Small intestine (tissue), 7 donors: Measurements from ENCODE around the gene ITGB5. TPM values are rescaled to one million over a fixed set of nuclear protein-coding genes. Genes with fewer than 3 reads are reported as not detected.

Experiments used
- DNase-seq, 2 donors: peaks; one replicate each; pipeline versions ENCODE4 v3.0.0 to v3.0.0-alpha.2; 2013
- FAIRE-seq: peaks from 2 replicates; lab custom pipeline; 2012; peaks lifted over from hg19 to GRCh38; lab: Jason Lieb, UNC
- H3K27ac ChIP-seq, 3 donors: one replicate each; pipeline ENCODE4 v1.5.1; 2013; ENCODE audit warnings: low read length in 2 of 3, mild to moderate bottlenecking in 2 of 3, control low read depth in 1 of 3, inconsistent platforms in 1 of 3, low read depth in 1 of 3, moderate library complexity in 1 of 3
- H3K27me3 ChIP-seq, 3 donors: one replicate each; pipeline ENCODE4 v1.6.1; 2013; ENCODE audit warnings: low read length in 3 of 3, inconsistent platforms in 1 of 3; ENCODE audit not compliant: control insufficient read depth in 3 of 3, insufficient read depth in 3 of 3
- H3K36me3 ChIP-seq, 3 donors: one replicate each; pipeline ENCODE4 v1.6.1; 2013; ENCODE audit warnings: low read length in 3 of 3, inconsistent platforms in 1 of 3, low read depth in 1 of 3, mild to moderate bottlenecking in 1 of 3, moderate library complexity in 1 of 3; ENCODE audit not compliant: control insufficient read depth in 3 of 3, insufficient read depth in 2 of 3
- H3K4me1 ChIP-seq, 3 donors: one replicate each; pipeline ENCODE4 v1.6.1; 2013; ENCODE audit warnings: low read length in 2 of 3, inconsistent platforms in 1 of 3, low read depth in 1 of 3, mild to moderate bottlenecking in 1 of 3, moderate library complexity in 1 of 3; ENCODE audit not compliant: control insufficient read depth in 3 of 3, insufficient read depth in 2 of 3
- H3K4me3 ChIP-seq, 3 donors: one replicate each; pipeline ENCODE4 v1.5.1; 2013; ENCODE audit warnings: low read length in 3 of 3, control low read depth in 1 of 3, inconsistent platforms in 1 of 3, low read depth in 1 of 3, mild to moderate bottlenecking in 1 of 3, moderate library complexity in 1 of 3
- H3K9me3 ChIP-seq, 2 donors: one replicate each; pipeline ENCODE4 v1.6.1; 2013; ENCODE audit warnings: low read depth in 1 of 2, low read length in 1 of 2; ENCODE audit not compliant: control insufficient read depth in 2 of 2, insufficient read depth in 1 of 2
- WGBS, 3 donors: extraction: QIAGEN DNeasy Blood & Tissue Kit; methylation state at CpG; one replicate each; pipeline ENCODE4 v1.1.7; 2013; 5-methylcytosine and 5-hydroxymethylcytosine counted together
- polyA plus RNA-seq, 4 donors: library from polyadenylated mRNA; stranded (reverse) in 3 of 4; unstranded in 1 of 4; fragments of 200-250 nt in 3 of 4; fragments of 120-200 nt in 1 of 4; gene quantifications; one replicate each; pipeline versions ENCODE4 v1.2.1 to v1.2.3, GENCODE V29; 2013
- donor health status: healthy with polysubstance abuse.
- donor health status: control.
- donor health status: control.
- donor health status: Bipolar disorder and iron deficiency.
- donor health status: healthy.

Gene ITGB5
- polyA plus RNA-seq, 4 donors, result 9.4 to 74.3 (median 21.9) TPM

- H3K27me3 ChIP-seq, result no peaks in the 10 kb centered on the region
- 84 to 93% (median 86%) methylated on average over 9 of the region's 9 CpGs for WGBS, 3 donors
- H3K4me3 ChIP-seq, result no peak overlapping the region
- H3K27ac ChIP-seq, result no peak overlapping the region
- FAIRE-seq (no peak), DNase-seq (no peak)
- H3K4me1 ChIP-seq, result no peaks in the 10 kb centered on the region
- peaks cover 3 to 52% (median 34%) of the 10 kb centered on the region in 3 donors for H3K36me3 ChIP-seq
- no peaks in the 10 kb centered on the region for H3K9me3 ChIP-seq
These were observed 20.8 kb upstream of the ITGB5 start for GRCh38 chr3:124907957-124908356.

GRCh38 chr3:124904835-124905492 is 17.8 kb upstream of the ITGB5 start:
- DNase-seq (no peak), FAIRE-seq (no peak)
- Histone ChIP-seq H3K4me3 (no peak overlapping the region), H3K27me3 (no peaks in the 10 kb centered on the region), H3K9me3 (no peaks in the 10 kb centered on the region), H3K27ac (no peak overlapping the region), H3K4me1 (peaks cover 0 to 2% (median 0%) of the 10 kb centered on the region in 3 donors), H3K36me3 (peaks cover 3 to 30% (median 28%) of the 10 kb centered on the region in 3 donors)
- WGBS, 3 donors, result 72 to 78% (median 73%) methylated on average over 6 of the region's 6 CpGs

- Histone ChIP-seq H3K27me3 (no peaks in the 10 kb centered on the region), H3K4me1 (peaks cover 0 to 2% (median 0%) of the 10 kb centered on the region in 3 donors), H3K4me3 (no peak overlapping the region), H3K27ac (peak overlapping the region in 1 of 3 donors; percentile 7), H3K9me3 (no peaks in the 10 kb centered on the region), H3K36me3 (peaks cover 3 to 27% (median 24%) of the 10 kb centered on the region in 3 donors)
- no peak for DNase-seq
- no peak for FAIRE-seq
- 38 to 69% (median 42%) methylated on average over 1 of the region's 1 CpG for WGBS, 3 donors
These were observed 17.0 kb upstream of the ITGB5 start for GRCh38 chr3:124903896-124904834.

DNA sequence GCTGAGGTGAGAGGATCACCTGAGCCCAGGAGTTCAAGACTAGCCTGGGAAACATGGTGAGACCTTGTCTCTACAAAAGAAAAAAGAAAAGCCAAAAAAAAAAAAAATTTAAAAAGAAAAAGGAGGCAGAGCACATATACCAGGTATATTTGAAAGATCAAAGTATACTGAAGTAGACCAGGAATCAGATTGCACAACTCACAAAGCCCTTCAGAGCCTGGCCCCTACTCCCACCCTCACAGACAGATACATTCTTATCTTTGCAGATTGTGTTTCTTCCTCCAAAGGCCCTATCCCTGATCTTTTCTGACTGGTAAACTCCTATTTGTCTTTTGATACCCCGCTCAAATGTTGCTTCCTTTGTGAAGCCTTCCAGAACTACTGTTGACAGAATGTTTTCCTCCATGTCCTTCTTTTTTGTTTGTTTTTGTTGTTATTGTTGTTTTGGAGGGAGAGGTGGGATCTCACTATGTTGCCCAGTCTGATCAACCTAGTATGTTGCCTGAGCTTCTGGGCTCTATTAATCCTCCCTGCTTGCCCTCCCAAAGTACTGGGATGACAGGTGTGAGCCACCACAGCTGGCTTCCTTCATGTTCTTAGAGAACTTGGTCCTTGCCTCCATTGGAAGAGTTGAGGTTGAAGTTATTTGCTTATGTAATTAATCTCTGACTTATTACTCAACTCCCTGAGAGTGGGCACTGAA is 9.8 kb upstream of the ITGB5 start:
- no peak for FAIRE-seq
- 94 to 100% (median 96%) methylated on average over 1 of the region's 1 CpG for whole genome bisulfite sequencing, 3 donors

DNA sequence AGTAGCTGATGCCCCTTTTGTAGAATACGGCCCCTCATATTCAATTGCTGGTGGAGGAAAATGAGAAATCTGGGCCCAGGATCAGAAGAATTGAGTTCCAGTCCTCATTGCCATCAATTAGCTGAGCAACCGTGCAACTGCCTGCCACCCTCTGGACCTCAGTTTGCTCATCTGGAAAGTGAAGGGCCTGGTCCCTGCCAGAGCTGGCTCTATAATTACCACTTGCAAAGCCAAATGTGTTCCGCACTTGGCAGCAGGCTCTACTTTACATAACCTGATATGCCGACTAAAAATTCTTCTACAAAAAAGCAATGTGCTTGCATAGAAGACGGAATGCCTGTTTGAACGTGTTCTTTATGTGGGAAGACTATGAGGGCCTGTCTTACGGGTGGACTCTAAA is 8.6 kb upstream of the ITGB5 start:
- Histone ChIP-seq H3K27ac (no peak overlapping the region), H3K4me3 (no peak overlapping the region), H3K36me3 (peaks cover 0 to 4% (median 3%) of the 10 kb centered on the region in 3 donors), H3K27me3 (no peaks in the 10 kb centered on the region), H3K4me1 (no peaks in the 10 kb centered on the region), H3K9me3 (no peaks in the 10 kb centered on the region)
- FAIRE-seq, result no peak
- 90 to 92% (median 90%) methylated on average over 7 of the region's 7 CpGs for WGBS, 3 donors
- DNase-seq, result no peak

More for the DNA sequence above, 9.8 kb upstream of the ITGB5 start:
- Histone ChIP-seq H3K4me1 (peaks cover 0 to 2% (median 0%) of the 10 kb centered on the region in 3 donors), H3K27me3 (no peaks in the 10 kb centered on the region), H3K9me3 (no peaks in the 10 kb centered on the region), H3K4me3 (no peak overlapping the region), H3K36me3 (peaks cover 0 to 4% (median 3%) of the 10 kb centered on the region in 3 donors), H3K27ac (no peak overlapping the region)
- no peak for DNase-seq

- Histone ChIP-seq H3K4me3 (no peak overlapping the region), H3K27ac (no peak overlapping the region), H3K9me3 (no peaks in the 10 kb centered on the region), H3K36me3 (peaks cover 0 to 4% (median 0%) of the 10 kb centered on the region in 3 donors), H3K4me1 (no peaks in the 10 kb centered on the region), H3K27me3 (peaks cover 0 to 2% (median 0%) of the 10 kb centered on the region in 3 donors)
- 79 to 91% (median 81%) methylated on average over 2 of the region's 2 CpGs for WGBS, 3 donors
- FAIRE-seq (no peak), DNase-seq (no peak)
These were observed 6.4 kb upstream of the ITGB5 start for GRCh38 chr3:124893526-124893925.

GRCh38 chr3:124890573-124891190 is 3.5 kb upstream of the ITGB5 start:
- Histone ChIP-seq H3K4me1 (peaks cover 0 to 7% (median 2%) of the 10 kb centered on the region in 3 donors), H3K27ac (no peak overlapping the region), H3K4me3 (no peak overlapping the region), H3K9me3 (no peaks in the 10 kb centered on the region), H3K27me3 (peaks cover 0 to 2% (median 0%) of the 10 kb centered on the region in 3 donors), H3K36me3 (peaks cover 0 to 3% (median 0%) of the 10 kb centered on the region in 3 donors)
- FAIRE-seq (no peak), DNase-seq (no peak)
- 79 to 89% (median 83%) methylated on average over 5 of the region's 5 CpGs for WGBS, 3 donors
